ENCODE measurements around the gene PUS7.

DNA sequence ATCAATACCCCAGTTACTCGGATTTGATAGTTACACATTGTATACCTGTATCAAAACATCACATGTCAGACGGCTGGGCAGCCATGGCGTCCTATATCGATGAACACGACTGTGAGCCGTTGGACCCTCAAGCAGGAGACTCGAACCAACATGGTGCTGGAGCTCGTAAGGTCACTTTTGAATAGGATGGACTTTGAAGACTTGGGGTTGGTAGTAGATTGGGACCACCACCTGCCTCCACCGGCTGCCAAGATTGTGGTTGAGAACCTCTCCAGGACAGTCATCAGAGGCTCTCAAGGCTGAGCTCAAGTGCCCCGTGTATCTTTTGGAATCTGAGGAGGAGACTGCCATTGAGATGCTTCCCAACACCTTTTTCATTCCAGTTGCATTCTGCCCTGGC is 8.1 kb upstream of the PUS7 start:
- TF ChIP-seq CTCF (IDR thresholded peaks at IDR 0.05) (no peak), EZH2 (IDR thresholded peaks at IDR 0.05) (no peak), EZH2phosphoT487 (IDR thresholded peaks at IDR 0.05) (no peak)
